NCI-H345 treated with DMSO at 0.1 percent for 48 hours (cell line): Measurements from ENCODE around the gene ZNF341.
A peak's percentile ranks its signal among the peaks of the same experiment; 100 is the strongest.
"Not testable (repeated sequence)": the region's sequence is repeated elsewhere in the genome, so short reads cannot be mapped to it uniquely, and the experiment has no call there.

Experiments used
- DNase-seq: peaks from one replicate; lab custom pipeline; 2025; ENCODE audit not compliant: unreplicated experiment; lab: John Stamatoyannopoulos, UW

Gene ZNF341

GRCh38 chr20:33791959-33792597 is 60.3 kb downstream of the ZNF341 start:
- DNase-seq: peak; percentile 15

- DNase-seq: not testable (repeated sequence)
Observed at GRCh38 chr20:33792598-33792989, 60.8 kb downstream of the ZNF341 start.

GRCh38 chr20:33793011-33793931 is 61.5 kb downstream of the ZNF341 start:
- DNase-seq: no peak

- peak; percentile 86 for DNase-seq
Observed at GRCh38 chr20:33796263-33796906, 64.6 kb downstream of the ZNF341 start.

- no peak for DNase-seq
Observed at GRCh38 chr20:33796907-33797544, 65.2 kb downstream of the ZNF341 start.

- DNase-seq: no peak
Observed at GRCh38 chr20:33798444-33798843, 66.6 kb downstream of the ZNF341 start.

- DNase-seq: no peak
Observed at GRCh38 chr20:33803921-33804337, 72.1 kb downstream of the ZNF341 start.

GRCh38 chr20:33808388-33808787 is 76.6 kb downstream of the ZNF341 start:
- DNase-seq: no peak

GRCh38 chr20:33810259-33810658 is 78.5 kb downstream of the ZNF341 start:
- DNase-seq: no peak

GRCh38 chr20:33810885-33811775 is 79.3 kb downstream of the ZNF341 start, which contains the start of gene CHMP4B:
Gene CHMP4B, plus strand, starts transcription at chr20:33811348. Its CDS starts 121 bp downstream, at chr20:33811469.
- DNase-seq: peak; percentile 99

- no peak for DNase-seq
Observed at GRCh38 chr20:33811776-33812151, 80.0 kb downstream of the ZNF341 start.

- DNase-seq: no peak
Observed at GRCh38 chr20:33812152-33812849, 80.5 kb downstream of the ZNF341 start.

GRCh38 chr20:33812908-33813462 is 81.2 kb downstream of the ZNF341 start:
- no peak for DNase-seq

GRCh38 chr20:33814238-33814712 is 82.5 kb downstream of the ZNF341 start:
- DNase-seq: no peak

- no peak for DNase-seq
Observed at GRCh38 chr20:33815671-33816070, 83.9 kb downstream of the ZNF341 start.

- no peak for DNase-seq
Observed at GRCh38 chr20:33816191-33816590, 84.4 kb downstream of the ZNF341 start.

- DNase-seq: no peak
Observed at GRCh38 chr20:33817411-33817810, 85.6 kb downstream of the ZNF341 start.

- DNase-seq: no peak
Observed at GRCh38 chr20:33819456-33819855, 87.7 kb downstream of the ZNF341 start.

GRCh38 chr20:33820362-33820761 is 88.6 kb downstream of the ZNF341 start:
- no peak for DNase-seq
